D721Med (cell line): Measurements from ENCODE around the gene PIK3CG.

Experiments used
- DNase-seq: peaks from one replicate; pipeline ENCODE4 v3.0.0; 2011; ENCODE audit warnings: low spot score; ENCODE audit not compliant: insufficient read length
- FAIRE-seq: peaks from 2 replicates; lab custom pipeline; 2011; peaks lifted over from hg19 to GRCh38; lab: Jason Lieb, UNC
- TF ChIP-seq, protein P1 (sequence below): IDR thresholded peaks from 2 replicates; pipeline ENCODE4 v1.5.1; 2012; ENCODE audit warnings: mild to moderate bottlenecking, control low read depth; ENCODE audit not compliant: insufficient read depth; ENCODE audit errors: missing control alignments

PIK3CG gene

DNA sequence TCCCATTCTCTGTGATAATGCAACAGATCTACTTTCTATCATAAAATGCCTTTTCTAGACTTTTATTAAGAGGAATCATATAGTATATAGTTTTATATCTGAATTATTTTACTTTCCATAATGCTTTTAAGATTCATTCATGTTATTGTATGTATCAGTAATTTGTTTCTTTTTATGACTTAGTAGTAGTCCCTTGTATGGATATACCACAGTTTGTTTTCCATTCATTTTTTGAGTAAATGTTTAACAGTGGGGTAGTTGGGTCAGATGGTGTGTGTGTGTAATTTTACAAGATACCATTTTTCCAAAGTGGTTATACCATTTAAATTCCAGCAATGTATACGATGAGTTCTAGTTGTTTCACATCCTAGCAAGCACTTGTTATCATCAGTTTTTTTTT is 10.4 kb downstream of the PIK3CG start:
- no peak for FAIRE-seq

DNA sequence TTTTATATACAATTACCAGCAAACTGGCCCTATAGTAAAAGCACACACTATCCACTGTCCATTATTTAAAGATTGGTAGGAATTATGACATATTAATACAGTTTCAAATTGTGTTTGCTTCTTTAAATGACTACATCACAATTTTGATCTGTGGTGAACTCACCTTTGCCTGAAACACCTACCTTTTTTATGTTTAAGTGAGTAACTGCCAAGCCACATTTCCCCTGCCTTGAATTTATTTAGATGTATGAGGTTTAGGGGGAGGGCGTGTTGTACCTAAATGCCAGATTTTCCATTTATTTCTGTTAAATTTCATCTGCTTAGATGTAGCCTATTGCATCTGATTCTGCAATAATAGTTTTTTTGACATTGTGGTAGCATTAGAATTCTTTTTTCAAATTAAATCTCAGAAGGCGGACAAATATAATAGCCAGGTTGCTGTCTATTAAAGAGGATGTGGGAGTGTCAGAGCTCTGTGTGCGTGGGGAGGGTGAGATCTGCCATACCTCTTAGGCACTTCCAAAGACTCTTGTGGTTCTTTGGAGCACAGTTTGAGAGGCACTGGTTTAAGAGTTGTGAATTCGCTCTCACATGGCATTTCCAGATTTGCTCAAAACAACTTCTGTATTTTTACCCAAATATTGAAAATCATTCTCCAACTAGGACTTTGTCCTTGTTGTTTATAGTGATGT is 13.8 kb downstream of the PIK3CG start:
- no peak for FAIRE-seq
- TF ChIP-seq, protein P1, sequence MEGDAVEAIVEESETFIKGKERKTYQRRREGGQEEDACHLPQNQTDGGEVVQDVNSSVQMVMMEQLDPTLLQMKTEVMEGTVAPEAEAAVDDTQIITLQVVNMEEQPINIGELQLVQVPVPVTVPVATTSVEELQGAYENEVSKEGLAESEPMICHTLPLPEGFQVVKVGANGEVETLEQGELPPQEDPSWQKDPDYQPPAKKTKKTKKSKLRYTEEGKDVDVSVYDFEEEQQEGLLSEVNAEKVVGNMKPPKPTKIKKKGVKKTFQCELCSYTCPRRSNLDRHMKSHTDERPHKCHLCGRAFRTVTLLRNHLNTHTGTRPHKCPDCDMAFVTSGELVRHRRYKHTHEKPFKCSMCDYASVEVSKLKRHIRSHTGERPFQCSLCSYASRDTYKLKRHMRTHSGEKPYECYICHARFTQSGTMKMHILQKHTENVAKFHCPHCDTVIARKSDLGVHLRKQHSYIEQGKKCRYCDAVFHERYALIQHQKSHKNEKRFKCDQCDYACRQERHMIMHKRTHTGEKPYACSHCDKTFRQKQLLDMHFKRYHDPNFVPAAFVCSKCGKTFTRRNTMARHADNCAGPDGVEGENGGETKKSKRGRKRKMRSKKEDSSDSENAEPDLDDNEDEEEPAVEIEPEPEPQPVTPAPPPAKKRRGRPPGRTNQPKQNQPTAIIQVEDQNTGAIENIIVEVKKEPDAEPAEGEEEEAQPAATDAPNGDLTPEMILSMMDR: no peak
- no peak for DNase-seq

More for the DNA sequence above, 10.4 kb downstream of the PIK3CG start:
- no peak for DNase-seq
- TF ChIP-seq, protein P1: no peak

DNA sequence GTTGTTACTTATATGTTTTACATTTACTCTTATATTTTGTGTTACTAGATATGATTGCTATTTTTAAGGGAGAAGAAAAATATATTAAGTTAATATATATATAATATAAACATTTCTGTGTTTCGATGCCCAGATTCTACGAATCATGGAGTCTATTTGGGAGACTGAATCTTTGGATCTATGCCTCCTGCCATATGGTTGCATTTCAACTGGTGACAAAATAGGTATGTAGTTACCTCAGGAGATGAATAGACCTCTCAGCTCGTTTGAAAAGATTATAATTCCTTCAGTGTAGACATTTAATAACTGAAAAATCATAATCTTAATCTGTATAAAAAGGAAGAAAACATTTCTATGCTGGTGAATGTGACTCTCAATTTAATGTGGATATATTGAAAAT is 16.9 kb downstream of the PIK3CG start:
- DNase-seq: no peak
- TF ChIP-seq, protein P1: no peak
- FAIRE-seq: no peak

DNA sequence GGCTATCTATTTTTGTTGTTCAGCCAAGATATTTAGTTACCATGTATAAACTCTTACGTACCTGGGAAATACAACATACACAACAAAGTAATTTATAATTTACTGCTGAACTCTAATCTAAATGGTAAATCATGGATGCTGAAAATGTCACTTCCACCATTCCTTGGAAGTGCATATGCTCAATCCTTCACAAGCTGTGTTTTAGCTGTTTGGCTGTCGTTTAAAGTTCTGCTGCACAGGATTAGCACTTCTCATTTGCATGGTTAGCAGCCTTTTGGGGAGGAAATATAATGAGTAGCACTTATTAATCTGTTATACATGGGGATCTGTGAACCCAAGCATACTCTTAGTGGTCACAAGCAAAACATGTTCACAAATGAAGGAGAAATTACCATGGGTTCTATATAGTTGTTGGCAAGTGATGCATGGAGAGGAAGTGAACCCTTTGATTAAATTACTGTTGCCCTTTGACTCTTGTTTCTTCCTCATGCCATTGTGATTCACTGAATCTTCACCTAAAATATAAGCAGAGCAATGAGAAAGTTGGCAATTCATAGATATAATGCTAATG is 18.5 kb downstream of the PIK3CG start:
- DNase-seq (no peak), FAIRE-seq (no peak)
- TF ChIP-seq, protein P1: no peak

DNA sequence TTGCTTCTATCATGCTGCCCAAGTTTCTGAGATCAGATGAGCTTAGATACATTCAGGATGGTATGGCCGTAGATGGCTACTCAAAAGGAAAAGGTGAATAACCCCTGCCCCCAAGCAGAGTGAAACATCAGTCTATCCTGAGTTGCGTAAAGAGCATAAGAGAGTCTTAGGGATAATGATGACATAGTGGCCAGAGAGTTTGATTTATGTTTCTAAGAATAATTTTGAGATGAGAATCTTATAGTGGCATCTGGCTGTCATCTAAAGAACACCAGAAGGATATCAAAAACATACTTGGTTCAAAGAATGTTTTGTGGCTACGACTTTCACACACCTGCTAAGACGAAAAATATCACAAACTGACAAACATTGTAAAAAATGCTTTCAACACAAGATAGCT is 20.6 kb downstream of the PIK3CG start:
- TF ChIP-seq, protein P1: no peak
- FAIRE-seq: no peak

DNA sequence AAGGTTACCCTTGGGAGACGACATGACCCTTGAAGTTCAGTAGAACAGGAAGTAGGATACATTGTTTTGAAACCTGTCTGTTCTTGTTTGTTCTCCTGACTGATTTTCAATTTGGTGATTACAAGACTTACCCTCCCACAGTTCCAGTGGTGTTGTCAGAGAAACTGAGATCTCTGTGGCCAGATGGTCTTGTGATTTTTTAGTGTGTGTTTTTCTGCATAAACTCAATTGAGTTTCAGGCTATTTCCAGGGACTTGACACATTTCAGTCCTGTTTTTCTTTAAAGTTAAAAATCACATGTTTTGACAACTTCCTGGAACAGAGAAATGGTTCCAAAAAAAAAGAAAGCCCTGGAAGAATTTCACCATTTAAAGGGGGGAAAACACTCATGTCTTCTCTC is 22.3 kb downstream of the PIK3CG start:
- FAIRE-seq (no peak), DNase-seq (no peak)
- TF ChIP-seq, protein P1: no peak

More for the DNA sequence above, 20.6 kb downstream of the PIK3CG start:
- DNase-seq: no peak

DNA sequence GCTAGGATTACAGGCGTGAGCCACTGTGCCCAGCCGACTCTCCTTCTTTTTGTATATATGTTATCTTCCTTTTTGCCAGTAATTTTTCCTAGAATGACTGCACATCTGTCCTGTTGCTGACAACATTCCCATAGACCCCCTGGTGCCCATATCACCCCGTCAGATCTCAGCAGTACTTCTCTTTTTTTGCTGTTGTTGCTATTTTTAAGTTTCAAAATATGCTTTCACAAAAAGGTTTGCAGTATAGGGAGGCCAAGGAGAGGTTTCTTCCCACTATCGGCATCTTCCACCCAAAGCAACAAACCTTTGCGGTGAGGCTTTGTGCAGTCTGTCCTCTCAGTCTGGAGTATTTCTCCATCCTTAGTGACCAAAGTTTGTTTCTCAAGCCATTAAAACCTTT is 23.1 kb downstream of the PIK3CG start:
- DNase-seq: no peak
- no peak for FAIRE-seq
- TF ChIP-seq, protein P1: no peak
